Chondrocyte (in vitro differentiated cells): ENCODE results near the gene SGTB. TPM values are rescaled to one million over a fixed set of nuclear protein-coding genes. Genes with fewer than 3 reads are reported as not detected.

Experiments used
- DNase-seq: peaks from one replicate; pipeline ENCODE4 v3.0.0; 2021; ENCODE audit warnings: mixed read lengths, low spot score
- H3K27ac Mint-ChIP-seq: one replicate; pipeline ENCODE4 v1.8.0; 2021; ENCODE audit warnings: mild to moderate bottlenecking, moderate library complexity, mixed read lengths; ENCODE audit not compliant: unreplicated experiment
- H3K27me3 Mint-ChIP-seq: 2 replicates; pipeline ENCODE4 v1.8.0; 2021; ENCODE audit warnings: low read depth, mixed read lengths
- H3K36me3 Mint-ChIP-seq: 2 replicates; pipeline ENCODE4 v1.8.0; 2021; ENCODE audit warnings: low read depth, mixed read lengths
- H3K4me1 Mint-ChIP-seq: 2 replicates; pipeline ENCODE4 v1.8.0; 2021; ENCODE audit warnings: low read depth, mild to moderate bottlenecking, mixed read lengths
- H3K4me3 Mint-ChIP-seq: one replicate; pipeline ENCODE4 v1.8.0; 2021; ENCODE audit warnings: mild to moderate bottlenecking, moderate library complexity, mixed read lengths; ENCODE audit not compliant: unreplicated experiment
- H3K9me3 Mint-ChIP-seq: 2 replicates; pipeline ENCODE4 v1.8.0; 2021; ENCODE audit warnings: low read depth, mixed read lengths
- total RNA-seq: library from RNA; stranded (reverse); gene quantifications from 3 replicates; pipeline ENCODE4 v1.2.1, GENCODE V29; 2021
- TF ChIP-seq, protein P1 (sequence below): fragments of 200-600 bp; sonication (generic); IDR thresholded peaks from 2 replicates; pipeline ENCODE4 v1.5.0; 2021; ENCODE audit warnings: antibody characterized with exemption, mild to moderate bottlenecking, moderate library complexity

The SGTB gene
- total RNA-seq, 1 donor from 2014 or later = 30.9 TPM

GRCh38 chr5:65758546-65759144 is 36.7 kb upstream of the SGTB start:
- TF ChIP-seq, protein P1, sequence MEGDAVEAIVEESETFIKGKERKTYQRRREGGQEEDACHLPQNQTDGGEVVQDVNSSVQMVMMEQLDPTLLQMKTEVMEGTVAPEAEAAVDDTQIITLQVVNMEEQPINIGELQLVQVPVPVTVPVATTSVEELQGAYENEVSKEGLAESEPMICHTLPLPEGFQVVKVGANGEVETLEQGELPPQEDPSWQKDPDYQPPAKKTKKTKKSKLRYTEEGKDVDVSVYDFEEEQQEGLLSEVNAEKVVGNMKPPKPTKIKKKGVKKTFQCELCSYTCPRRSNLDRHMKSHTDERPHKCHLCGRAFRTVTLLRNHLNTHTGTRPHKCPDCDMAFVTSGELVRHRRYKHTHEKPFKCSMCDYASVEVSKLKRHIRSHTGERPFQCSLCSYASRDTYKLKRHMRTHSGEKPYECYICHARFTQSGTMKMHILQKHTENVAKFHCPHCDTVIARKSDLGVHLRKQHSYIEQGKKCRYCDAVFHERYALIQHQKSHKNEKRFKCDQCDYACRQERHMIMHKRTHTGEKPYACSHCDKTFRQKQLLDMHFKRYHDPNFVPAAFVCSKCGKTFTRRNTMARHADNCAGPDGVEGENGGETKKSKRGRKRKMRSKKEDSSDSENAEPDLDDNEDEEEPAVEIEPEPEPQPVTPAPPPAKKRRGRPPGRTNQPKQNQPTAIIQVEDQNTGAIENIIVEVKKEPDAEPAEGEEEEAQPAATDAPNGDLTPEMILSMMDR = no peak
- H3K9me3 Mint-ChIP-seq = no peaks in the 10 kb centered on the region
- peaks cover 4% of the 10 kb centered on the region for H3K36me3 Mint-ChIP-seq
- no peak overlapping the region for H3K4me3 Mint-ChIP-seq
- no peak overlapping the region for H3K27ac Mint-ChIP-seq
- no peaks in the 10 kb centered on the region for H3K27me3 Mint-ChIP-seq
- peaks cover 4% of the 10 kb centered on the region for H3K4me1 Mint-ChIP-seq
- no peak for DNase-seq

DNA sequence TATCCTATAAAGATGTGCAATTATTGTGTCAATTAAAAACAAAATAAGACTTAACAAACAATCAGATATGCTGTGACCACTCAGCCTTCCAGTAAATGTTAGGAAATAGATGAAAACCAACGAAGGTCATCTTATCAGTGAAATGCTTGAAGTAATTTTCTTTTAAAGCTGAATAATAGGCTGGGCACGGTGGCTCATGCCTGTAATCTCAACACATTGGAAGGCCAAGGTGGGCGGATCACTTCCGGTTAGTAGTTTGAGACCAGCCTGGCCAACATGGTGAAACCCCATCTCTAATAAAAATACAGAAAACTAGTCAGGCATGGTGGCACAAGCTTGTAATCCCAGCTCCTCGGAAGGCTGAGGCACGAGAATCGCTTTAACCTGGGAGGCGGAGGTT is 31.3 kb upstream of the SGTB start:
- H3K27ac Mint-ChIP-seq = no peak overlapping the region
- no peaks in the 10 kb centered on the region for H3K27me3 Mint-ChIP-seq
- no peaks in the 10 kb centered on the region for H3K36me3 Mint-ChIP-seq
- no peak for DNase-seq
- H3K9me3 Mint-ChIP-seq = no peaks in the 10 kb centered on the region
- no peak overlapping the region for H3K4me3 Mint-ChIP-seq
- H3K4me1 Mint-ChIP-seq = peaks cover 16% of the 10 kb centered on the region
- TF ChIP-seq, protein P1 = no peak

DNA sequence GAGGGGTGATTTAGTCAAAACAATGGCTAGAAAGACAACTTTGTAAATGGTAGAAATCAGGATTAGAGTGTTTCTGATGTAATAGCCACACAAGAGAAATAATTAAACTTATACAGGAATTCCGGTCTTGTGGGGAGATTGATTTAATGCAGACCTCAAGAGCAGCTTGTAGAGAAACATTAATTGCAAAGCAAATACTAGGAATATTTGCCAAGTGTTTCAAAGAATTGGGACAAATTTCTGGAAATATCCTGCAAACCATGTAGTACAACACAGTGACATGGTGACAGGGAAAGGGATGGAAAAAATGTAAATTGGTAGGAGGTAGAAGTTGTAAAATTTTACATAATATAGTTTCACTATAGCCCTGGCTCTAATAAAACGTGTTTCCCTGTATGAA is 29.0 kb upstream of the SGTB start:
- no peak overlapping the region for H3K4me3 Mint-ChIP-seq
- peaks cover 16% of the 10 kb centered on the region for H3K4me1 Mint-ChIP-seq
- no peaks in the 10 kb centered on the region for H3K27me3 Mint-ChIP-seq
- peak overlapping the region; percentile 45 for H3K27ac Mint-ChIP-seq
- no peaks in the 10 kb centered on the region for H3K9me3 Mint-ChIP-seq
- TF ChIP-seq, protein P1 = no peak
- DNase-seq = no peak
- H3K36me3 Mint-ChIP-seq = peaks cover 3% of the 10 kb centered on the region

DNA sequence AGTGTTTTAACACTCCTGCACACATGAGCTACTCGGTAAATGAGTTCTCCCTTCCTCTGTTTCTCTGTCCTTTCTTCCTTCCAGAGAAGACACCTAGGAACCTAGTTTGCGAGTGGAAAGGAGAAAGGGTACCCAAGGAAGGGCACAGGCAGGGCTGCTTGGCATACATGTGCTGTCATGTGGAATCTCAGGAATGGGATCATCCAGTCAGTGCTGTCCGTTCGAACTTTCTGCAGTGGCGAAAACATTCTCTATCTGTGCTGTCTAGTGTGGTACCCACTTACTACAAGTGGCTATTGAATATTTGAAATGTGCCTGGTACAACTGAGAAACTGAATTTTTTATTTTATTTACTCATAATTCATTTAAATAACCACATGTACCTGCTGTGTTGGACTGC is 28.0 kb upstream of the SGTB start:
- Mint-ChIP-seq H3K4me3 (no peak overlapping the region), H3K27ac (no peak overlapping the region), H3K9me3 (no peaks in the 10 kb centered on the region), H3K4me1 (peaks cover 16% of the 10 kb centered on the region), H3K27me3 (no peaks in the 10 kb centered on the region), H3K36me3 (peaks cover 3% of the 10 kb centered on the region)
- no peak for DNase-seq
- TF ChIP-seq, protein P1 = no peak

GRCh38 chr5:65749221-65749844 is 27.4 kb upstream of the SGTB start:
- Mint-ChIP-seq H3K27me3 (no peaks in the 10 kb centered on the region), H3K4me3 (no peak overlapping the region), H3K4me1 (peaks cover 16% of the 10 kb centered on the region), H3K27ac (no peak overlapping the region), H3K9me3 (no peaks in the 10 kb centered on the region), H3K36me3 (peaks cover 3% of the 10 kb centered on the region)
- TF ChIP-seq, protein P1 = no peak
- DNase-seq = no peak
